Stomach (tissue), 9 donors: ENCODE measurements around the gene KATNB1. TPM values are rescaled to one million over a fixed set of nuclear protein-coding genes. Genes with fewer than 3 reads are reported as not detected.

ENCODE experiments used
- DNase-seq, 2 donors: peaks; one replicate each; pipeline versions ENCODE4 v3.0.0 to v3.0.0-alpha.2; 2013 to 2019
- H3K27ac ChIP-seq, 5 donors: fragments of 200-600 bp in 4 of 5; sonication (generic) in 4 of 5; one replicate each; pipeline ENCODE4 v1.5.1; 2013 to 2019; ENCODE audit warnings: mild to moderate bottlenecking in 1 of 5, moderate library complexity in 1 of 5
- H3K27me3 ChIP-seq, 3 donors: fragments of 200-600 bp; sonication (generic); one replicate each; pipeline ENCODE4 v1.5.1; 2017 to 2019; ENCODE audit warnings: mixed run types in 1 of 3
- H3K36me3 ChIP-seq, 4 donors: fragments of 200-600 bp; sonication (generic); 1 replicate in 3 of 4; 2 replicates in 1 of 4; pipeline ENCODE4 v1.5.1; 2016 to 2019
- H3K4me1 ChIP-seq, 4 donors: fragments of 200-600 bp; sonication (generic); one replicate each; pipeline ENCODE4 v1.5.1; 2016 to 2019
- H3K4me3 ChIP-seq, 4 donors: fragments of 200-600 bp; sonication (generic) in 3 of 4; one replicate each; pipeline ENCODE4 v1.5.1; 2016 to 2019; ENCODE audit warnings: mild to moderate bottlenecking in 1 of 4
- H3K9me3 ChIP-seq, 4 donors: fragments of 200-600 bp; sonication (generic); one replicate each; pipeline ENCODE4 v1.5.1; 2016 to 2019
- EP300 ChIP-seq: sonication (generic); formaldehyde crosslinking; IDR thresholded peaks from one replicate; pipeline ENCODE4 v1.6.1; 2017; ENCODE audit warnings: antibody characterized with exemption
- POLR2A ChIP-seq, 4 donors: fragments of 450-650 bp; IDR thresholded peaks; one replicate each; pipeline ENCODE4 v1.6.1; 2016; ENCODE audit warnings: antibody characterized with exemption in 4 of 4, control low read depth in 2 of 4, mild to moderate bottlenecking in 1 of 4, moderate library complexity in 1 of 4
- POLR2AphosphoS5 ChIP-seq, 3 donors: sonication (generic); formaldehyde crosslinking; IDR thresholded peaks; one replicate each; pipeline ENCODE4 v1.6.1; 2016; ENCODE audit warnings: antibody characterized with exemption in 3 of 3
- WGBS, 5 donors: extraction: QIAGEN DNeasy Blood & Tissue Kit in 3 of 5; methylation state at CpG; one replicate each; pipeline versions ENCODE4 v1.1.5 to v1.1.7; 2013 to 2018; 5-methylcytosine and 5-hydroxymethylcytosine counted together
- intact Hi-C: fragments of 100-400 bp; cut with DNase I; formaldehyde crosslinking; loops from one replicate; pipeline ENCODE4 v1.15.1; 2023; ENCODE audit warnings: low total_unique reads
- polyA plus RNA-seq, 3 donors: library from polyadenylated mRNA; stranded (reverse); fragments of 200-250 nt; gene quantifications; one replicate each; pipeline ENCODE4 v1.2.3, GENCODE V29; 2013
- small RNA-seq, 4 donors: library from RNA; depleted of rRNA; stranded (forward); fragments of <200 nt; gene quantifications; one replicate each; pipeline ENCODE3, GENCODE V24; 2016
- total RNA-seq, 5 donors: library from RNA; depleted of rRNA; stranded (reverse); fragments of >200 nt; gene quantifications; one replicate each; pipeline versions ENCODE4 v1.1.0 to v1.2.3, GENCODE V29; 2014 to 2016
- TF ChIP-seq, protein P1 (sequence below), 7 experiments: fragments of 450-650 bp in 4 of 7; fragments of 200-600 bp in 3 of 7; sonication (generic) in 3 of 7; IDR thresholded peaks; one replicate each; pipeline ENCODE4 v1.5.1; 2016 to 2019; ENCODE audit warnings: antibody characterized with exemption in 7 of 7, control low read depth in 2 of 7, mild to moderate bottlenecking in 1 of 7
- donor health status: healthy with polysubstance abuse.
- donor health status: Bipolar disorder and iron deficiency.
- donor health status: healthy.

The KATNB1 gene
- total and polyA plus RNA-seq, 8 donors = 6.7 to 58.5 (median 13.4) TPM

DNA sequence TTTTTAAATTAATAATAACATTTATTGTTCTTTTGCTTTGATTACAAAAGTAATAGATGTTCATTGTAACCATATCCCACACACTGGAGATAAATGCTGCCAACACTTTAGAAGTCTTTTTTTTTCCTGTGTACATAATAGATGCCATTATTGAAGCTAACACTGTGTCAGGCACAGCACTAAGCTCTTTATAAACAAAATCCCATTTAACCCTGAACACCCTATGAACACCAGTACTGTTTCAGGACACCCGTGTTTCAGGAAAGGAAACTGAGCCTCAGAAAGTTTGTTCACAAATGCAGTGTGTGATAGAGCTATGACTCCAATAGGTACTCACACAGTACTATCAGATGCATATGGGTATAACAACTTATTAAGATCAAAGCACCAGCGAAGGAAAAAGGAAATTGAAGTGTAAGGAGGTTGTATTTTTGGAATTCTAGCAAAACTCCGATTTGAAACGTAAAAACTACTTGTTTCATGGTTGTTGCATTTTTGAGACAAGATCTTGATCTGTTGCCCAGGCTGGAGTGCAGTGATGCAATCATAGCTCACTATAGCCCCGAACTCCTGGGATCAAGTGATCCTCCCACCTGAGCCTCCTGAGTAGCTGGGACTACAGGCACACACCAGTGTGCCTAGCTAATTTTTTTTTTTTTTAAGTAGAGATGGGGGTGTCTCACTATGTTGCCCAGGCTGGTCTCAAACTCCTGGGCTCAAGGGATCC is 68.7 kb downstream of the KATNB1 start:
- H3K27me3 ChIP-seq = no peaks in the 10 kb centered on the region
- no peak overlapping the region for H3K4me3 ChIP-seq
- intact Hi-C loops = no loop called here
- H3K36me3 ChIP-seq = no peaks in the 10 kb centered on the region
- H3K27ac ChIP-seq = peak overlapping the region in 4 of 5 donors; percentile 75 to 89 (median 84)
- TF ChIP-seq EP300 (no peak), POLR2AphosphoS5 (IDR thresholded peaks at IDR 0.05) (no peak), POLR2A (IDR thresholded peaks at IDR 0.05) (no peak)
- TF ChIP-seq, protein P1, sequence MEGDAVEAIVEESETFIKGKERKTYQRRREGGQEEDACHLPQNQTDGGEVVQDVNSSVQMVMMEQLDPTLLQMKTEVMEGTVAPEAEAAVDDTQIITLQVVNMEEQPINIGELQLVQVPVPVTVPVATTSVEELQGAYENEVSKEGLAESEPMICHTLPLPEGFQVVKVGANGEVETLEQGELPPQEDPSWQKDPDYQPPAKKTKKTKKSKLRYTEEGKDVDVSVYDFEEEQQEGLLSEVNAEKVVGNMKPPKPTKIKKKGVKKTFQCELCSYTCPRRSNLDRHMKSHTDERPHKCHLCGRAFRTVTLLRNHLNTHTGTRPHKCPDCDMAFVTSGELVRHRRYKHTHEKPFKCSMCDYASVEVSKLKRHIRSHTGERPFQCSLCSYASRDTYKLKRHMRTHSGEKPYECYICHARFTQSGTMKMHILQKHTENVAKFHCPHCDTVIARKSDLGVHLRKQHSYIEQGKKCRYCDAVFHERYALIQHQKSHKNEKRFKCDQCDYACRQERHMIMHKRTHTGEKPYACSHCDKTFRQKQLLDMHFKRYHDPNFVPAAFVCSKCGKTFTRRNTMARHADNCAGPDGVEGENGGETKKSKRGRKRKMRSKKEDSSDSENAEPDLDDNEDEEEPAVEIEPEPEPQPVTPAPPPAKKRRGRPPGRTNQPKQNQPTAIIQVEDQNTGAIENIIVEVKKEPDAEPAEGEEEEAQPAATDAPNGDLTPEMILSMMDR (IDR thresholded peaks at IDR 0.05) = no peak
- WGBS, 5 donors = 53 to 70% (median 59%) methylated on average over 5 of the region's 5 CpGs
- peaks cover 62 to 84% (median 69%) of the 10 kb centered on the region in 4 donors for H3K4me1 ChIP-seq
- H3K9me3 ChIP-seq = no peaks in the 10 kb centered on the region
- no peak for DNase-seq

DNA sequence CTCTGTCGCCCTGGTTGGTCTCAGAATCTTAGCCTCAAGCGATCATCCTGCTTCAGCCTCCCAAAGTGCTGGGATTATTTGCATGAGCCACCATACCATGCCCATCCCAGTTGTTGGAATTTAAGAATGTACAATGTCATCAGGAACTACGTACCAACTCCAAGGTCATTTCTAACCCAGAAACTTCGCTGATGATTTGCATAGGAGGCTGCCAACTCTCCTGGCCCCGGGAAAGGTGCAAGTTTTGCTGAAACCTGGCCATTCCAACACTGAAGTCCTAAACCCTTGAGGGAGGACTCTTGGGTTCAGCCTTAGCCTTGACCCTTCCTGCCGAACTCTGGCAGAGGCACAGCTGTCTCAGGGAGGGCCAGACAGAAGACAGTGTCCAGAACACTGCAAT is 69.6 kb downstream of the KATNB1 start:
- Histone ChIP-seq H3K4me1 (peaks cover 60 to 84% (median 69%) of the 10 kb centered on the region in 4 donors), H3K27me3 (no peaks in the 10 kb centered on the region), H3K4me3 (no peak overlapping the region), H3K36me3 (no peaks in the 10 kb centered on the region), H3K27ac (peak overlapping the region in 2 of 5 donors; percentile 46 to 81), H3K9me3 (no peaks in the 10 kb centered on the region)
- WGBS, 5 donors = 69 to 80% (median 75%) methylated on average over 6 of the region's 6 CpGs
- no peak for DNase-seq
- TF ChIP-seq, protein P1 (IDR thresholded peaks at IDR 0.05) = no peak
- TF ChIP-seq POLR2AphosphoS5 (IDR thresholded peaks at IDR 0.05) (no peak), POLR2A (IDR thresholded peaks at IDR 0.05) (no peak), EP300 (no peak)
- intact Hi-C loops = no loop called here

Small RNA genes within 50 kb of the gene (small RNA-seq; reads per million reads assigned to genes)
- gene MIR6772 = 0 to 0.41 (median 0.35) reads per million in 4 donors

Other genes with a start within 250 kb of the KATNB1 start
- gene DOK4, start 249.3 kb upstream of the KATNB1 start, total RNA-seq = 10 to 100 TPM; 11.2 to 51.0 (median 23.9) TPM
- 10 to 100 TPM; 21.5 to 55.9 (median 44.6) TPM for gene DOK4, start 249.3 kb upstream of the KATNB1 start, polyA plus RNA-seq
- gene CCDC102A, start 199.2 kb upstream of the KATNB1 start, total RNA-seq = 10 to 100 TPM in 2 of 5 donors, 1 to 10 TPM in 2, not detected in 1; 1.7 to 14.5 (median 6.9) TPM
- gene CCDC102A, start 199.2 kb upstream of the KATNB1 start, polyA plus RNA-seq = 1 to 10 TPM; 2.3 to 6.5 (median 4.1) TPM
- 1 to 10 TPM in 1 of 5 donors, under 1 TPM in 2, not detected in 2; under 0.01 to 1.4 (median 0.18) TPM for gene ADGRG5, start 193.1 kb upstream of the KATNB1 start, total RNA-seq
- under 1 TPM; 0.19 to 0.80 (median 0.76) TPM for gene ADGRG5, start 193.1 kb upstream of the KATNB1 start, polyA plus RNA-seq
- gene ADGRG1, start 107.1 kb upstream of the KATNB1 start, total RNA-seq = 10 to 100 TPM; 17.4 to 84.8 (median 47.2) TPM
- 10 to 100 TPM in 2 of 3 donors, 1 to 10 TPM in 1; 8.9 to 30.9 (median 21.7) TPM for gene ADGRG1, start 107.1 kb upstream of the KATNB1 start, polyA plus RNA-seq
- gene ADGRG3, start 67.5 kb upstream of the KATNB1 start, total RNA-seq = 10 to 100 TPM in 1 of 5 donors, 1 to 10 TPM in 2, not detected in 2; 1.7 to 50.2 (median 7.7) TPM
- gene ADGRG3, start 67.5 kb upstream of the KATNB1 start, polyA plus RNA-seq = 1 to 10 TPM in 1 of 3 donors, under 1 TPM in 2; 0.46 to 1.7 (median 0.95) TPM
- not detected for gene DRC7, start 41.0 kb upstream of the KATNB1 start, total RNA-seq
- gene DRC7, start 41.0 kb upstream of the KATNB1 start, polyA plus RNA-seq = not detected
- gene KIFC3, start 66.7 kb downstream of the KATNB1 start, total RNA-seq = 100 to 1,000 TPM in 1 of 5 donors, 10 to 100 TPM in 3, 1 to 10 TPM in 1; 2.3 to 249 (median 40.0) TPM
- 10 to 100 TPM; 21.1 to 46.6 (median 22.1) TPM for gene KIFC3, start 66.7 kb downstream of the KATNB1 start, polyA plus RNA-seq
- 10 to 100 TPM in 1 of 5 donors, under 1 TPM in 1, not detected in 3; 0.73 to 18.0 TPM for gene CNGB1, start 235.4 kb downstream of the KATNB1 start, total RNA-seq
- gene CNGB1, start 235.4 kb downstream of the KATNB1 start, polyA plus RNA-seq = under 1 TPM in 1 of 3 donors, not detected in 2; 0.08 TPM